T47D (cell line): ENCODE data around the gene AGMO.

Experiments used
- DNase-seq, 2 experiments: peaks; one replicate each; pipeline versions ENCODE4 v3.0.0 to v3.0.0-alpha.2; 2011 to 2012; ENCODE audit warnings: low read depth in 1 of 2, low spot score in 1 of 2
- JUND ChIP-seq: IDR thresholded peaks from 2 replicates; pipeline ENCODE4 v1.6.1; 2012; ENCODE audit warnings: low read depth
- in situ Hi-C: cut with HindIII; loops from 2 replicates; pipeline ENCODE4 v1.10.0; 2016; ENCODE audit warnings: low sequenced_read_pairs, low pct_unique_long_range_greater_than_20kb

The AGMO gene

DNA sequence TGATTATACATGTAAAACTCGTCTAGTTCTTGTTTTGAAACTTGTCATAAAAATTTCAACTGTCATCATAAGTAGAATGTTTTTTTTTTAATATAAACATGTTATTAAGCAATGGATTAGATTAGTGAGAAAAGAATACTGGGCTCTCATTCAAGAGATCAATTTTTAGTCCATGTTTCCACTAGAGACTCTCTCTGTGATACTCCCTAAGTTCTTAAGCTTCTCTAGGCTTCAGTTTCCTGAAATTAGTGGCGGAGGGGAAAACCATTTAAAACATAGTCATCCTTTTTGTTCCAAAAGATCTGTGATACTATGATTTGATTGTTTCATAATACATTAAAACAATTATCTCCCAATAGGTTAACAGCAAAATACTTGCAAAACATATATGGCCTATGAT is 142.2 kb downstream of the AGMO start:
- DNase-seq, result no peak
- in situ Hi-C loops, result no loop called here
- TF ChIP-seq JUND, result no peak

DNA sequence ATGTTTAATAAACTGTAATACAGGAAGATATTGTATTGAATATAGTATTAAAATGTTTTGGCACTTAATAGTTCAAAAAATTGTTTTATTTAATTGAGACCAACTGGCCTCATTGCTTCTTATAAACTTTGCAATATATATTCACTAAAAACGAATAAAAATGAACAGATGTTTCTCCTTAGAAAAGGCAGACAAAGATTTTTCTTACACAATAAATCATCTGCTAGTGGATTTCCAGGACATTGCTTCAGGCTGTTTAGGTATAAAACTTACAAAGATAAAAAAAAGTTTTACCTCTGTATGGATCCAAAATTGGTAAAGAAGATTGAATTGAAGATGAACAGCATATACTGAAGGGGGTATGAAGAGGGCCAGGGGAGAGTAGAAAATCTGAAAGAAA is 143.6 kb downstream of the AGMO start:
- DNase-seq, result no peak
- TF ChIP-seq JUND, result no peak
- in situ Hi-C loops, result no loop called here

DNA sequence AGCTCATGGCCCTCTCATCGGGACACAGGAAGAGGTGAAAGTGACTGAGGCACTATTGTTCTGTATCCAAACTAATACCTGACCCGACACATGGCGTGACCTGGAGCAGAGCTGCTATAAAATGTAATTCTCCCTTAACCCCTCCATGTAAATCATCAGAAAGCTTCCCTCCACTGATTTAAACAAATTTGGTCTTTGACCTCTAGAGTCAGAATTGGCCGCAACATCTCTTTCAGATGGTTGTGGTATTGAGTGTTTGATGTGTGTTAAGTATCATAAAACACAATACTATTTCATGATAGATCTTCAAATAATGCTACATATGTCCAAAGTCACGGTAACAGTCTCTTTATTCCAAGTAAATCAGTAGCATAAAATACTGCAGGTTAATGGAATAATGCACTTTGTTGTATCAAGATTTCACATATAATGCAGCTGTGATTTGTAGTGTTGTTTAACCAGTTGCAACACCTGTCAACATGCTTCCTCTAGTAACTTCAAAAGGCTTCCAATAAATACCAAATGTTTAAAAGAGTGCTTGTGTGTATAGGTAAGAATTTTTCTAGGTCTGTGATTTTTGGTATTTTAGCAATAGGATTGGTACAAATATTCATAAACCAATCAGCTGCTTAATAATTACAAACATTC is 144.3 kb downstream of the AGMO start:
- DNase-seq, result no peak
- no peak for TF ChIP-seq JUND
- in situ Hi-C loops, result no loop called here

DNA sequence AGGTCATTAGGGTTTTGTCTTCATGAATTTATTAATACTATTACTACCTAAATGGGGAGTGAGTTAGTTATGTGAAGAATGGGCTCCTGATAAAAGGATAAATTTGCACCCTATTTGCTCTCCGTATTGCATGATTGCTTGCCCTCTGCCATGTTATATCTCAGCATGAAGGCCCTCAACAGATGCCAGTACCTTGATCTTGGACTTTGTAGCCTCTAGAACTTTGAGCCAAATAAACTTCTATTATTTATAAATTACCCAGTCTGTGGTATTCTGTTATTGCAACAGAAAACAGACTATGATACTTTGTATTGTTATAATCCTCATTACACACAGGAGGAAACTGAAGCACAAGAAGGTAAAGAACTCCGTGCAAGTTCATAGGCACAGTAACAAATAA is 150.8 kb downstream of the AGMO start:
- DNase-seq, result no peak
- in situ Hi-C loops, result no loop called here
- TF ChIP-seq JUND, result no peak

DNA sequence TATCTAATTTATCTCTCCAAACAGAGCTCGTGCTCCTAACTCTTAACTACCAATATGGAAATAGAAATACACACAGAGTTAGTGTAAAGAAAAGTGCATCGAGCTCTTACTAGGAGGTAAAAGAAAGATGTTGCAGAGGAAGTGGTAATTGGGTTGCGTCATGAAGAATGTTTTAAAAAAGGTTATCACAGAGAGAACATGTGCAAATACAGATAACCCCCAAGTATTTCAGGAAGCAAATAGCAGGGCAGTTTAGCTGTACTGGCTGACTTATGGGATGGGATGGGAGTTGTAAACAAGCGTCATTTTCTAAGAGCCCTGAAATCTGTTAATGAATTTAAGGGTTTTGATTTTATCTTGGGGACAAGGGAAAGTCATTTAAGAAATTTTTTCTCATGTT is 153.9 kb downstream of the AGMO start:
- DNase-seq, result no peak
- TF ChIP-seq JUND, result no peak
- in situ Hi-C loops, result no loop called here

DNA sequence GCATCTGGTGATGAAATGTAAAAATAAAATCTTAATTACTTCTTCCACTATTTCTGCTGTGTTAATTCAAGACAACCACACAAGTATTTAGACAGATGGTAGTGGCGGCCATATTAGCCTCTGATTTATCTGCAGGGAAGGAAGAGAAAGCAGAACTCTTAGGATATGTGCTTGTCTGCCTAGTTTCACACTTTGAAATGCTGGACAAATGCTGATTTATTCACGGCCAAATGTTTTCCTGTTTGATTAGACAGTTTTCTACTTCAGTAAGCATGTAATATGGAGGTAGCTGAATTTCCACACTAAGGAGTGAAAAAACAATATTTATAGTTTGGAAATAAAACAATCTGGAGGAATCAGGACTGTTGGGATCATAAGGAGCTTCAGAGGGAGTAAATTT is 158.1 kb downstream of the AGMO start:
- in situ Hi-C loops, result no loop called here
- no peak for DNase-seq

DNA sequence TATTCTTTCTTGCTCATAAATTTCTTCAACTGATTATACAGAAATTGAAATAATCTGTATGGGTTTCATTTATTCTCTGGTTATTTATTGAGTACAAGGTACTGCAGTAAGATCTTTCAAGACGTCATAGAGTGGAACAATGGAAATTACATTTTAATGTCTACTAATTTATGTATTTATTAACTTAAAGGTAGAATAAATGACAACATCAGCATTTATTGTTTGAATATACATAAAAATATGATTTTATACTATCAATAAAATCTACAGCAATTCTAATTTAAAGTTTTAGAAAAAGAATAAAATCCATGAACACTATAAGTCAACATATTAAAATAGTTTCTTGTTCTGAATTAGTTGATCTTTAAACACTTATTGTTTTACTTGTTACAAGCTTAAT is 158.5 kb downstream of the AGMO start:
- no peak for TF ChIP-seq JUND
- in situ Hi-C loops, result no loop called here
- DNase-seq, result no peak

More for the DNA sequence above, 158.1 kb downstream of the AGMO start:
- no peak for TF ChIP-seq JUND

DNA sequence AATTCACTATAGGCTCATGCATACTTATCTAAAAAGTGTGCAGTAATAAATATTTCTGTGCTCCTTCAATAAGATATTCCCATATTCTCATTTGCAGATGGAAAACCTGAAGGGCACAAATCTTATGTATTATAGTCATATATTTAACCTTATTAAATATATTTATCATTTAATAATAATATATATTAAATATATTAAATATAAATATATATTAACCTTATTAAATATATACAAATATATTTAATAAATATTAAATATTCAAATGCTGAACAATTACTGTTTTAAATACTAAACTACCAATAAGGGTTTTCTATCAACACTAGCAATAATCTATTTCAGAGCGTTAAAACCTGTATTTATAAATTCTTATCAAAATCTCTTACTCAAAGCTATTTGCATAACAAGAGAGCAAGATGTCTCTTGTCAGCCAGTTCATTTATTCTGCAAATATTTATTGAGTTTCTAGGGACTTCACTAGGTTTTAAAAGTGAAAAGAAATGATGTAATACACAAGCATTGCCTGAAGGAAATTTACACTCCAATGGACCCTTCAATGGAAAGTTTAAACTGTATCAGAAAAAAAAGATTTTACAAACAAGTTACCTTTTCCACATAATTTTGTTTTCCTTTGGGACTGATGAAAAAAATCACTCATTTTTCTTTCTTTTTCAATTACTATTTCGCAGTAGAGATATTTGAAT is 159.2 kb downstream of the AGMO start:
- no peak for TF ChIP-seq JUND
- in situ Hi-C loops, result no loop called here
- no peak for DNase-seq

DNA sequence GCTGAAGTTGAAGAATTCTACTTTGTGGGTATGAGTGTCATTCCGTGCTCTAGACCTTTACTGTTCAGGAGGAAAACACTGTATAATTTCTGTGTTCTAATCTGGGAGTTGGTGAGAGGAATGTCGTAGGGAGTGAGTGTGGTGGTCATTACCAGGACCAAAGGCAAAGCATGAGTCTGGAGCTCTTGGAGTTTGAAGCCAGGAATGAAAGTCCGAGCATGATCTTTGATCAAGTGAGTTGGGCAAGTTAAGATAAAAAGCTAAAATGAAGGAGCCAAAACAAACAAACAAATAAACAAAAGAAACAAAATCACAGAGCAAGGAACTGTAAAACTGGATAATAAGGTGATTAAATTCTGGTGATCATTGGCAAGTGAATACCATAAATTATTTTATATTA is 161.4 kb downstream of the AGMO start:
- TF ChIP-seq JUND, result no peak

DNA sequence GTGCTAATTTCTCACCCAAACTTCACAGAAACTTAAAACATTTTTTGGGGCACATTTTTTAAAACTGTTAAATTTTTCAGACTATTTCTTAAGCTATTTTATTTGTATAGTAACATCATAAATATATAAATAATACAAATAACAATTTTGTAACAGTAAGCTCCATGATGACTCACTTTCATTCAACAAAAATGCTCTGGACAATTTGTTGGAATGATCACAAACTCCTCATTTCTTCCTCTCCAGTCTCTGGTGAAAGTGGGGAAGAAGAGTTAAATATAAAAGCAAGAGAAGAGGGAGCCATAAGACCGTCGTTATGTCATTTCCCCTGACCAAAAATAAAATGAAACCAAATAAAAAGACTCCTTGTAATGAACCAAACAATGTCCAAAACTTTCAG is 162.4 kb downstream of the AGMO start:
- no peak for TF ChIP-seq JUND
- no peak for DNase-seq
- in situ Hi-C loops, result no loop called here

More for the DNA sequence above, 161.4 kb downstream of the AGMO start:
- DNase-seq, result no peak
- in situ Hi-C loops, result no loop called here

DNA sequence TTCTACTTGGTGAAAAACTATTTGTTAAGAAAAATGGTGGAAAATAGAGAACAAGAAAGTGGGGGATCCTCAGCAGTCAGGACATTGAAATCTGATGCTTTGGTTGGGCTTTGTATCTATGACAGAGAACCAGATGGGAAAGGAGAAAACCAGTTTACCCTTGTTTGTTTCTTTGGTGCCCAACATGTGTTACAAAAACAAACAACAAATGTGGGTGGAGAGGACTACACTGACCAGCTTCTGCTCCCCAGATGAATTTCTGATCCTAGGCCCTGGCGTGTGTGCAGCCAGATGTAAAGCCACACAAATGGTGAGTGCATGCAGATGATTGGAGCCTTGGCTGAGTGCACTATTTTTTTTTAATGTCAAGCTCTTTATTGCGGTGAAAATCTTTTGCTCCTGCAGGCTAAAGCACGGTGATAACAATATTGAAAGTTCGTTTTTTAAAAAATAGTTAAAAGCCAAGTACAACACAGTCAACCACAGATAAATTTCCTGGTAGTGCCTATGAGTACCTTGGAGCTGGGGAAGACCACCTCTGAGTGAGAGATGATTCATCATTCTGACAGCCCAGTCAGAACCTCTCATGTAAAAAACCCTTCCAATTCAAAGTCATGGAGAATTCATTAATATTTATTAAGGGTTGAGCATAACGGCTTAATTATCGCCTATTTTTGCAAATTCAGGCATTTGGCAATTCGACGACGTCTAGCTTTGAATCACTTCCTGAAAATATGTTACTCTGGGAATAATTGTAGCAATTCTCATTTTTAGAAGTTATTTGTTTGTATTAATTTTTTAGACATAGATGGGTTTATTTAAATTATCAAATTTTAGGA is 163.7 kb downstream of the AGMO start:
- no peak for DNase-seq
- in situ Hi-C loops, result no loop called here
- no peak for TF ChIP-seq JUND

DNA sequence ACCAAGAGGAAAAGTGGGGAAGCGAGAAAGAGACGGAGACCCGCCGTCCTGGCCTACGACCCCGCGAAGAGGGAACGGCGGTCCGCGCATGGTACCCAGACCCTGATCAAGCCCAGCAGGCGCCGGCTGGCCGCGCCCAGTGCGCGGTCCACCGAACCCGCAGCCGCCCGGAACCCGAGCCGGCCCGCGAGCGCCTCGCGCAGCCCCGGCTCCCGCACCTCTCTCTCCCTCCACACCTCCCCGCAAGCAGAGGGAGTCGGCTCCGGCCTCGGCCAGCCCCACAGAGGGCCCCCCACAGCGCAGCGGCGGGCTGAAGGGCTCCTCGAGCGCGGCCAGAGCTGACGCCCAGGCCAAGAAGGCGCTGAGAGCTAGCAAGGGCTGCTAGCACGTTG is 164.7 kb downstream of the AGMO start:
- no peak for TF ChIP-seq JUND
- in situ Hi-C loops, result no loop called here
- DNase-seq, result no peak
